OCI-LY3 (cell line): ENCODE measurements around the gene GARIN5B.

Experiments
- H2AFZ ChIP-seq: fragments of 200-600, 300-600 bp; shearing (Covaris generic); 2 replicates; pipeline ENCODE4 v1.6.0; 2014; ENCODE audit warnings: antibody characterized with exemption, low read depth, low read length
- H3K27ac ChIP-seq: fragments of 200-600, 300-600 bp; sonication (generic); 2 replicates; pipeline ENCODE4 v1.5.1; 2014; ENCODE audit warnings: mild to moderate bottlenecking, low read length, moderate library complexity, mixed read lengths
- H3K27me3 ChIP-seq: fragments of 200-600, 300-600 bp; sonication (generic); 2 replicates; pipeline ENCODE4 v1.6.1; 2014; ENCODE audit warnings: low read depth, low read length, mixed read lengths
- H3K36me3 ChIP-seq: fragments of 200-600, 300-600 bp; sonication (generic); replicated peaks from 2 replicates; pipeline ENCODE3; 2014; ENCODE audit warnings: low read depth, low read length, mixed read lengths
- H3K4me1 ChIP-seq: fragments of 300-600, 200-600 bp; sonication (generic); 2 replicates; pipeline ENCODE4 v1.6.1; 2014; ENCODE audit warnings: low read length, mixed read lengths
- H3K4me2 ChIP-seq: fragments of 200-600, 300-600 bp; sonication (generic); 2 replicates; pipeline ENCODE4 v1.6.1; 2014; ENCODE audit warnings: low read length, mixed read lengths
- H3K4me3 ChIP-seq: fragments of 300-600, 200-600 bp; sonication (generic); 2 replicates; pipeline ENCODE4 v1.5.1; 2014; ENCODE audit warnings: antibody characterized with exemption, mild to moderate bottlenecking, low read length, moderate library complexity
- H3K79me2 ChIP-seq: fragments of 300-600, 200-600 bp; shearing (Covaris generic); 2 replicates; pipeline ENCODE4 v1.6.1; 2014; ENCODE audit warnings: mild to moderate bottlenecking, low read length, mixed read lengths
- H3K9ac ChIP-seq: fragments of 300-600, 200-600 bp; shearing (Covaris generic); 2 replicates; pipeline ENCODE4 v1.6.0; 2014; ENCODE audit warnings: mild to moderate bottlenecking, low read length, moderate library complexity
- H3K9me3 ChIP-seq: fragments of 200-600, 300-600 bp; shearing (Covaris generic); 2 replicates; pipeline ENCODE4 v1.6.1; 2014; ENCODE audit warnings: low read length, mixed read lengths; ENCODE audit not compliant: insufficient read depth
- H4K20me1 ChIP-seq: fragments of 200-600, 300-600 bp; sonication (generic); 2 replicates; pipeline ENCODE4 v1.6.1; 2016; ENCODE audit warnings: low read length, mixed read lengths; ENCODE audit not compliant: insufficient read depth
- CTCF ChIP-seq: fragments of 200-600, 300-600 bp; sonication (generic); IDR thresholded peaks from 2 replicates; pipeline ENCODE4 v1.5.1; 2014; ENCODE audit warnings: antibody characterized with exemption, low read length, low read depth
- EZH2phosphoT487 ChIP-seq: fragments of 200-600 bp; shearing (Covaris generic); IDR thresholded peaks from 2 replicates; pipeline ENCODE4 v1.6.1; 2018; ENCODE audit warnings: antibody characterized with exemption, mixed run types, low read depth

Gene GARIN5B

GRCh38 chr19:55345818-55346724, 17.0 kb downstream of the GARIN5B start:
- H3K4me3 ChIP-seq, result no peak overlapping the region
- no peaks in the 10 kb centered on the region for H3K27me3 ChIP-seq
- TF ChIP-seq CTCF, result no peak
- no peak for TF ChIP-seq EZH2phosphoT487
- no peaks in the 10 kb centered on the region for H3K9me3 ChIP-seq
- H3K9ac ChIP-seq, result no peak overlapping the region
- 0 out of 2 replicates have a peak, but pooled peaks cover 2% of the 10 kb centered on the region for H4K20me1 ChIP-seq
- H2AFZ ChIP-seq, result no peak overlapping the region
- H3K4me1 ChIP-seq, result peaks cover 2% of the 10 kb centered on the region; the same call in 1 of the 2 replicates
- peaks cover 5% of the 10 kb centered on the region for H3K36me3 ChIP-seq
- no peaks in the 10 kb centered on the region for H3K79me2 ChIP-seq
- no peak overlapping the region for H3K4me2 ChIP-seq
- no peak overlapping the region for H3K27ac ChIP-seq

GRCh38 chr19:55345101-55345817, 17.8 kb downstream of the GARIN5B start:
- no peaks in the 10 kb centered on the region for H3K9me3 ChIP-seq
- no peak overlapping the region for H3K9ac ChIP-seq
- H3K27ac ChIP-seq, result no peak overlapping the region
- H4K20me1 ChIP-seq, result 0 out of 2 replicates have a peak, but pooled peaks cover 2% of the 10 kb centered on the region
- H3K36me3 ChIP-seq, result peaks cover 5% of the 10 kb centered on the region
- H2AFZ ChIP-seq, result no peak overlapping the region
- TF ChIP-seq CTCF, result no peak
- no peak for TF ChIP-seq EZH2phosphoT487
- H3K4me3 ChIP-seq, result no peak overlapping the region
- no peaks in the 10 kb centered on the region for H3K27me3 ChIP-seq
- H3K4me2 ChIP-seq, result no peak overlapping the region
- H3K4me1 ChIP-seq, result peaks cover 2% of the 10 kb centered on the region; the same call in 1 of the 2 replicates
- H3K79me2 ChIP-seq, result peaks cover 6% of the 10 kb centered on the region; the same call in 1 of the 2 replicates

GRCh38 chr19:55344444-55344843, 18.6 kb downstream of the GARIN5B start:
- 0 out of 2 replicates have a peak, but pooled peaks cover 2% of the 10 kb centered on the region for H4K20me1 ChIP-seq
- no peak overlapping the region for H2AFZ ChIP-seq
- H3K79me2 ChIP-seq, result peaks cover 8% of the 10 kb centered on the region; the same call in 1 of the 2 replicates
- peaks cover 2% of the 10 kb centered on the region; the same call in 1 of the 2 replicates for H3K4me1 ChIP-seq
- H3K4me3 ChIP-seq, result no peak overlapping the region
- no peak overlapping the region for H3K4me2 ChIP-seq
- H3K27ac ChIP-seq, result no peak overlapping the region
- no peaks in the 10 kb centered on the region for H3K27me3 ChIP-seq
- H3K9me3 ChIP-seq, result no peaks in the 10 kb centered on the region
- TF ChIP-seq EZH2phosphoT487, result no peak
- no peak for TF ChIP-seq CTCF
- no peak overlapping the region for H3K9ac ChIP-seq
- H3K36me3 ChIP-seq, result peaks cover 5% of the 10 kb centered on the region
